Measurements from ENCODE around the gene CRIP2.

The CRIP2 gene

GRCh38 chr14:105458571-105458970, 16.1 kb upstream of the CRIP2 start:
- H3K4me3 ChIP-seq (ENCODE audit: low read depth in 1 of 2, low read length in 1 of 2) = no peak overlapping the region

GRCh38 chr14:105460116-105460515, 14.5 kb upstream of the CRIP2 start:
- H3K9me3 ChIP-seq = no peaks in the 10 kb centered on the region
- H3K4me3 ChIP-seq (ENCODE audit: low read depth in 1 of 2, low read length in 1 of 2) = no peak overlapping the region
- no peaks in the 10 kb centered on the region for H3K27me3 ChIP-seq
- H3K36me3 ChIP-seq = peaks cover 65% of the 10 kb centered on the region
- TF ChIP-seq CTCF (IDR thresholded peaks at IDR 0.05) = no peak
- no peaks in the 10 kb centered on the region for H3K4me1 ChIP-seq (ENCODE audit: control insufficient read depth in 1 of 2, insufficient read depth in 1 of 2, low read depth in 1 of 2, low read length in 1 of 2)
- no peak overlapping the region for H3K27ac ChIP-seq

More at GRCh38 chr14:105458571-105458970, 16.1 kb upstream of the CRIP2 start:
- H3K27ac ChIP-seq = no peak overlapping the region
- peaks cover 57% of the 10 kb centered on the region for H3K36me3 ChIP-seq
- TF ChIP-seq CTCF (IDR thresholded peaks at IDR 0.05) = no peak
- H3K27me3 ChIP-seq = no peaks in the 10 kb centered on the region
- no peaks in the 10 kb centered on the region for H3K9me3 ChIP-seq
- no peaks in the 10 kb centered on the region for H3K4me1 ChIP-seq (ENCODE audit: control insufficient read depth in 1 of 2, insufficient read depth in 1 of 2, low read depth in 1 of 2, low read length in 1 of 2)

GRCh38 chr14:105460616-105461015, 14.0 kb upstream of the CRIP2 start:
- no peak overlapping the region for H3K4me3 ChIP-seq (ENCODE audit: low read depth in 1 of 2, low read length in 1 of 2)
- no peaks in the 10 kb centered on the region for H3K9me3 ChIP-seq
- H3K4me1 ChIP-seq (ENCODE audit: control insufficient read depth in 1 of 2, insufficient read depth in 1 of 2, low read depth in 1 of 2, low read length in 1 of 2) = no peaks in the 10 kb centered on the region
- no peaks in the 10 kb centered on the region for H3K27me3 ChIP-seq
- TF ChIP-seq CTCF (IDR thresholded peaks at IDR 0.05) = no peak
- H3K27ac ChIP-seq = no peak overlapping the region
- H3K36me3 ChIP-seq = peaks cover 65% of the 10 kb centered on the region

GRCh38 chr14:105461903-105462302, 12.7 kb upstream of the CRIP2 start:
- TF ChIP-seq CTCF (IDR thresholded peaks at IDR 0.05) = no peak
- Histone ChIP-seq H3K4me1 (ENCODE audit: control insufficient read depth in 1 of 2, insufficient read depth in 1 of 2, low read depth in 1 of 2, low read length in 1 of 2) (no peaks in the 10 kb centered on the region), H3K9me3 (no peaks in the 10 kb centered on the region), H3K27ac (no peak overlapping the region), H3K4me3 (ENCODE audit: low read depth in 1 of 2, low read length in 1 of 2) (no peak overlapping the region), H3K27me3 (no peaks in the 10 kb centered on the region), H3K36me3 (peaks cover 62% of the 10 kb centered on the region)

GRCh38 chr14:105464501-105464900, 10.1 kb upstream of the CRIP2 start:
- no peaks in the 10 kb centered on the region for H3K27me3 ChIP-seq
- peaks cover 75% of the 10 kb centered on the region for H3K36me3 ChIP-seq
- no peak overlapping the region for H3K27ac ChIP-seq
- no peak overlapping the region for H3K4me3 ChIP-seq (ENCODE audit: low read depth in 1 of 2, low read length in 1 of 2)
- H3K4me1 ChIP-seq (ENCODE audit: control insufficient read depth in 1 of 2, insufficient read depth in 1 of 2, low read depth in 1 of 2, low read length in 1 of 2) = no peaks in the 10 kb centered on the region
- TF ChIP-seq CTCF (IDR thresholded peaks at IDR 0.05) = no peak
- no peaks in the 10 kb centered on the region for H3K9me3 ChIP-seq
